Amniotic epithelial cell (primary cell): ENCODE data around the gene PEX13.

Source experiments
- DNase-seq: peaks from one replicate; pipeline ENCODE4 v3.0.0-alpha.2; 2010; ENCODE audit warnings: low read depth

Gene PEX13

GRCh38 chr2:61074100-61074499 lies 56.6 kb downstream of the PEX13 start:
- DNase-seq: peak; percentile 18

GRCh38 chr2:61085883-61086282 lies 68.4 kb downstream of the PEX13 start:
- no peak for DNase-seq

GRCh38 chr2:61089797-61090196 lies 72.3 kb downstream of the PEX13 start:
- no peak for DNase-seq

- peak; percentile 84 for DNase-seq
Observed at GRCh38 chr2:61090386-61090921, 72.9 kb downstream of the PEX13 start.

GRCh38 chr2:61091485-61091884 lies 74.0 kb downstream of the PEX13 start:
- no peak for DNase-seq

GRCh38 chr2:61096438-61096837 lies 78.9 kb downstream of the PEX13 start:
- DNase-seq: no peak

- no peak for DNase-seq
Observed at GRCh38 chr2:61100801-61101200, 83.3 kb downstream of the PEX13 start.
